WTC11 (cell line): ENCODE data around the gene KRT4. TPM values are rescaled to one million over a fixed set of nuclear protein-coding genes. Genes with fewer than 3 reads are reported as not detected.

Experiments used
- ATAC-seq: fragments of 200-7000 bp; cut with Tn5 transposase; 2 replicates; pipeline ENCODE4 v1.10.0; 2021; ENCODE audit warnings: mild to moderate bottlenecking, moderate library complexity
- CTCF ChIA-PET: fragments of 300-600 bp; sonication (Branson Sonifier 250); formaldehyde crosslinking; loops from one replicate; lab custom pipeline; 2021; ENCODE audit warnings: antibody characterized with exemption; lab: Charles Lee
- POLR2A ChIA-PET: fragments of 350-600 bp; sonication (Branson Sonifier 250); formaldehyde crosslinking; loops from one replicate; lab custom pipeline; 2021; ENCODE audit warnings: antibody characterized with exemption; lab: Charles Lee
- DNase-seq: peaks from one replicate; pipeline ENCODE4 v3.0.0; 2021; ENCODE audit warnings: low spot score
- H3K27ac Mint-ChIP-seq: 2 replicates; pipeline ENCODE4 v1.8.0; 2021; ENCODE audit warnings: mixed read lengths
- H3K27me3 Mint-ChIP-seq: 2 replicates; pipeline ENCODE4 v1.8.0; 2021; ENCODE audit warnings: low read depth, mild to moderate bottlenecking, moderate library complexity, mixed read lengths
- H3K36me3 Mint-ChIP-seq: 2 replicates; pipeline ENCODE4 v1.8.0; 2021; ENCODE audit warnings: mixed read lengths
- H3K4me1 Mint-ChIP-seq: 2 replicates; pipeline ENCODE4 v1.8.0; 2022; ENCODE audit warnings: mixed read lengths
- H3K4me3 Mint-ChIP-seq: 2 replicates; pipeline ENCODE4 v1.8.0; 2021; ENCODE audit warnings: mild to moderate bottlenecking, moderate library complexity, mixed read lengths
- H3K9me3 Mint-ChIP-seq: 2 replicates; pipeline ENCODE4 v1.8.0; 2021; ENCODE audit warnings: mixed read lengths
- EMX1 ChIP-seq: fragments of 250-450 bp; sonication (Bioruptor Pico); IDR thresholded peaks from 2 replicates; pipeline ENCODE4 v1.8.0; 2021; ENCODE audit warnings: mild to moderate bottlenecking
- ERG ChIP-seq: fragments of 250-450 bp; sonication (Bioruptor Pico); IDR thresholded peaks from 2 replicates; pipeline ENCODE4 v1.8.0; 2021; ENCODE audit warnings: mild to moderate bottlenecking
- ESRRA ChIP-seq: sonication (generic); formaldehyde crosslinking; IDR thresholded peaks from 2 replicates; pipeline ENCODE4 v1.8.1; 2022; ENCODE audit warnings: mild to moderate bottlenecking, missing genetic modification reagents, borderline replicate concordance
- GABPB1 ChIP-seq: sonication (generic); formaldehyde crosslinking; IDR thresholded peaks from 2 replicates; pipeline ENCODE4 v1.8.1; 2023; ENCODE audit warnings: mild to moderate bottlenecking, missing genetic modification reagents
- GTF2I ChIP-seq: fragments of 250-450 bp; sonication (Bioruptor Pico); conservative IDR thresholded peaks from 2 replicates; pipeline ENCODE4 v1.4.0; 2021; ENCODE audit warnings: mild to moderate bottlenecking
- HMGA2 ChIP-seq: fragments of 250-450 bp; sonication (Bioruptor Pico); IDR thresholded peaks from 2 replicates; pipeline ENCODE4 v1.4.0; 2021; ENCODE audit warnings: mild to moderate bottlenecking, moderate library complexity
- IRF1 ChIP-seq: sonication (generic); formaldehyde crosslinking; IDR thresholded peaks from 2 replicates; pipeline ENCODE4 v1.8.0; 2023; ENCODE audit warnings: missing genetic modification reagents
- JAZF1 ChIP-seq: fragments of 250-450 bp; sonication (Bioruptor Pico); IDR thresholded peaks from 2 replicates; pipeline ENCODE4 v1.9.0; 2021; ENCODE audit warnings: moderate library complexity, mild to moderate bottlenecking, inconsistent platforms
- MXD4 ChIP-seq: fragments of 250-450 bp; sonication (Bioruptor Pico); IDR thresholded peaks from 2 replicates; pipeline ENCODE4 v1.8.0; 2021; ENCODE audit warnings: mild to moderate bottlenecking, moderate library complexity, borderline replicate concordance
- NFE2L1 ChIP-seq: sonication (generic); formaldehyde crosslinking; IDR thresholded peaks from 2 replicates; pipeline ENCODE4 v1.8.1; 2023; ENCODE audit warnings: missing genetic modification reagents
- NR1H2 ChIP-seq: sonication (generic); formaldehyde crosslinking; IDR thresholded peaks from 2 replicates; pipeline ENCODE4 v1.9.0; 2021; ENCODE audit warnings: mild to moderate bottlenecking, moderate library complexity, missing genetic modification reagents
- PREB ChIP-seq: sonication (generic); formaldehyde crosslinking; IDR thresholded peaks from 2 replicates; pipeline ENCODE4 v1.8.1; 2022; ENCODE audit warnings: mild to moderate bottlenecking, missing genetic modification reagents, moderate library complexity, borderline replicate concordance
- RORB ChIP-seq: fragments of 250-450 bp; sonication (Bioruptor Pico); IDR thresholded peaks from 2 replicates; pipeline ENCODE4 v1.9.0; 2021; ENCODE audit warnings: mild to moderate bottlenecking
- SMAD4 ChIP-seq: sonication (generic); formaldehyde crosslinking; IDR thresholded peaks from 2 replicates; pipeline ENCODE4 v1.8.0; 2022; ENCODE audit warnings: mild to moderate bottlenecking, missing genetic modification reagents
- SP1 ChIP-seq: sonication (generic); formaldehyde crosslinking; conservative IDR thresholded peaks from 2 replicates; pipeline ENCODE4 v1.8.1; 2022; ENCODE audit warnings: missing genetic modification reagents
- TCF7 ChIP-seq: sonication (generic); formaldehyde crosslinking; IDR thresholded peaks from 2 replicates; pipeline ENCODE4 v1.8.0; 2022; ENCODE audit warnings: mild to moderate bottlenecking, low read depth, missing genetic modification reagents, moderate library complexity
- TEAD4 ChIP-seq: sonication (generic); formaldehyde crosslinking; IDR thresholded peaks from 2 replicates; pipeline ENCODE4 v1.8.0; 2022; ENCODE audit warnings: mild to moderate bottlenecking, missing genetic modification reagents
- USF2 ChIP-seq: sonication (generic); formaldehyde crosslinking; IDR thresholded peaks from 2 replicates; pipeline ENCODE4 v1.8.1; 2023; ENCODE audit warnings: mild to moderate bottlenecking, missing genetic modification reagents, moderate library complexity
- ZMAT4 ChIP-seq: fragments of 250-450 bp; sonication (Bioruptor Pico); IDR thresholded peaks from 2 replicates; pipeline ENCODE4 v1.9.0; 2021; ENCODE audit warnings: mild to moderate bottlenecking
- ZNF121 ChIP-seq: sonication (generic); formaldehyde crosslinking; IDR thresholded peaks from 2 replicates; pipeline ENCODE4 v1.8.0; 2023; ENCODE audit warnings: missing genetic modification reagents
- ZNF232 ChIP-seq: sonication (generic); formaldehyde crosslinking; IDR thresholded peaks from 2 replicates; pipeline ENCODE4 v1.8.0; 2022; ENCODE audit warnings: mild to moderate bottlenecking, missing genetic modification reagents
- ZNF317 ChIP-seq: sonication (generic); formaldehyde crosslinking; IDR thresholded peaks from 2 replicates; pipeline ENCODE4 v1.8.1; 2023; ENCODE audit warnings: low read depth, mild to moderate bottlenecking, moderate library complexity, missing genetic modification reagents, borderline replicate concordance
- ZNF416 ChIP-seq: fragments of 250-450 bp; sonication (Bioruptor Pico); IDR thresholded peaks from 2 replicates; pipeline ENCODE4 v1.9.0; 2021; ENCODE audit warnings: mild to moderate bottlenecking, inconsistent platforms
- total RNA-seq: library from RNA; stranded (reverse); gene quantifications from 3 replicates; pipeline ENCODE4 v1.2.3, GENCODE V29; 2021

Gene KRT4
- total RNA-seq, 1 experiment from 2014 or later, result not detected

- TF ChIP-seq ZNF232 (CRISPR knock-in tag), result no peak
- no peak for TF ChIP-seq ZNF121
- TF ChIP-seq NFE2L1 (CRISPR knock-in tag), result no peak
- no peak for TF ChIP-seq ERG (CRISPR knock-in tag)
- no peak for TF ChIP-seq NR1H2
- TF ChIP-seq MXD4, result no peak
- TF ChIP-seq, all 79 proteins: peak for 0
- CTCF ChIA-PET, result interaction anchor here (1.6 kb wide), 1 partner anchor 53 kb away, joined by 7 read pairs; no protein-coding TSS in a partner anchor
- no peaks in the 10 kb centered on the region for H3K27me3 Mint-ChIP-seq
- H3K4me1 Mint-ChIP-seq, result no peaks in the 10 kb centered on the region
- no peak for DNase-seq
- no peak overlapping the region for H3K4me3 Mint-ChIP-seq
- ATAC-seq, result no peak
- POLR2A ChIA-PET, result no interaction called here
- no peaks in the 10 kb centered on the region for H3K36me3 Mint-ChIP-seq
- H3K9me3 Mint-ChIP-seq, result no peaks in the 10 kb centered on the region
- H3K27ac Mint-ChIP-seq, result no peak overlapping the region
Observed at GRCh38 chr12:52817699-52818238, 3.9 kb upstream of the KRT4 start.

GRCh38 chr12:52817003-52817698 lies 3.2 kb upstream of the KRT4 start:
- H3K36me3 Mint-ChIP-seq, result no peaks in the 10 kb centered on the region
- ATAC-seq, result no peak
- no peaks in the 10 kb centered on the region for H3K9me3 Mint-ChIP-seq
- POLR2A ChIA-PET, result no interaction called here
- TF ChIP-seq ZNF317, result no peak
- TF ChIP-seq TCF7, result no peak
- TF ChIP-seq ERG (CRISPR knock-in tag), result no peak
- no peak for TF ChIP-seq GTF2I (CRISPR knock-in tag)
- TF ChIP-seq RORB (CRISPR knock-in tag), result no peak
- no peak for TF ChIP-seq USF2 (CRISPR knock-in tag)
- TF ChIP-seq PREB (CRISPR knock-in tag), result no peak
- TF ChIP-seq SMAD4 (CRISPR knock-in tag), result no peak
- no peak for TF ChIP-seq IRF1 (CRISPR knock-in tag)
- TF ChIP-seq NFE2L1 (CRISPR knock-in tag), result no peak
- DNase-seq, result no peak
- no peak overlapping the region for H3K4me3 Mint-ChIP-seq
- H3K27ac Mint-ChIP-seq, result no peak overlapping the region
- H3K27me3 Mint-ChIP-seq, result no peaks in the 10 kb centered on the region
- no peaks in the 10 kb centered on the region for H3K4me1 Mint-ChIP-seq
- CTCF ChIA-PET, result interaction anchor here (1.6 kb wide), 1 partner anchor 53 kb away, joined by 7 read pairs; no protein-coding TSS in a partner anchor

GRCh38 chr12:52815676-52816588 lies 2.0 kb upstream of the KRT4 start:
- Mint-ChIP-seq H3K4me3 (no peak overlapping the region), H3K27me3 (no peaks in the 10 kb centered on the region), H3K27ac (no peak overlapping the region), H3K9me3 (no peaks in the 10 kb centered on the region), H3K4me1 (no peaks in the 10 kb centered on the region), H3K36me3 (no peaks in the 10 kb centered on the region)
- ChIA-PET POLR2A (no interaction called here), CTCF (interaction anchor here (0.6 to 0.9 kb wide), 2 partner anchors 17 to 64 kb away, joined by 3 to 4 read pairs; no protein-coding TSS in a partner anchor)
- no peak for ATAC-seq
- TF ChIP-seq ZNF416 (no peak), GABPB1 (CRISPR knock-in tag) (no peak), JAZF1 (no peak), ZMAT4 (CRISPR knock-in tag) (no peak), NR1H2 (no peak), SP1 (CRISPR knock-in tag) (no peak), HMGA2 (CRISPR knock-in tag) (no peak), ZNF232 (CRISPR knock-in tag) (no peak), EMX1 (no peak), MXD4 (no peak), ESRRA (CRISPR knock-in tag) (no peak), TEAD4 (CRISPR knock-in tag) (no peak)
- DNase-seq, result no peak
